GM23338 (cell line): ENCODE data around the gene TSPAN19. TPM values are rescaled to one million over a fixed set of nuclear protein-coding genes. Genes with fewer than 3 reads are reported as not detected.

Experiments
- ATAC-seq: fragments of 200-7000 bp; cut with Tn5 transposase; 3 replicates; pipeline ENCODE4 v1.9.1; 2020
- DNase-seq: peaks from one replicate; pipeline ENCODE4 v3.0.0-alpha.2; 2015; ENCODE audit warnings: low spot score
- H2AFZ ChIP-seq: fragments of 200-600 bp; sonication (generic); 2 replicates; pipeline ENCODE4 v1.8.0; 2016; ENCODE audit warnings: antibody characterized with exemption, mild to moderate bottlenecking, moderate library complexity
- H3F3A ChIP-seq: fragments of 200-600 bp; sonication (generic); replicated peaks from 2 replicates; pipeline ENCODE4 v1.8.0; 2017; ENCODE audit warnings: antibody characterized with exemption, mixed run types, low read depth
- H3K27ac ChIP-seq: fragments of 200-600 bp; sonication (generic); 2 replicates; pipeline ENCODE4 v1.6.1; 2016; ENCODE audit warnings: low read depth
- H3K27me3 ChIP-seq: fragments of 200-600 bp; sonication (generic); 2 replicates; pipeline ENCODE4 v1.8.0; 2016; ENCODE audit warnings: mild to moderate bottlenecking, mixed run types, moderate library complexity; ENCODE audit not compliant: insufficient read depth
- H3K36me3 ChIP-seq: fragments of 200-600 bp; sonication (generic); 2 replicates; pipeline ENCODE4 v1.8.0; 2016; ENCODE audit warnings: mild to moderate bottlenecking; ENCODE audit not compliant: insufficient read depth
- H3K4me1 ChIP-seq: fragments of 200-600 bp; sonication (generic); 2 replicates; pipeline ENCODE4 v1.8.0; 2016; ENCODE audit warnings: mild to moderate bottlenecking, moderate library complexity; ENCODE audit not compliant: insufficient read depth
- H3K4me2 ChIP-seq: fragments of 200-600 bp; sonication (generic); 2 replicates; pipeline ENCODE4 v1.7.1; 2017; ENCODE audit warnings: mixed run types
- H3K4me3 ChIP-seq: fragments of 200-600 bp; sonication (generic); 2 replicates; pipeline ENCODE4 v1.6.1; 2016; ENCODE audit warnings: mixed run types
- H3K79me2 ChIP-seq: fragments of 200-600 bp; sonication (generic); replicated peaks from 2 replicates; pipeline ENCODE4 v1.8.0; 2017; ENCODE audit warnings: mild to moderate bottlenecking; ENCODE audit not compliant: insufficient read depth
- H3K9me2 ChIP-seq: fragments of 200-600 bp; sonication (generic); 2 replicates; pipeline ENCODE4 v1.8.0; 2017; ENCODE audit not compliant: insufficient read depth
- H4K20me1 ChIP-seq: fragments of 200-600 bp; sonication (generic); replicated peaks from 2 replicates; pipeline ENCODE4 v1.8.0; 2017; ENCODE audit warnings: mild to moderate bottlenecking; ENCODE audit not compliant: insufficient read depth
- H3K27ac Mint-ChIP-seq: 2 replicates; pipeline ENCODE4 v1.8.0; 2020; ENCODE audit warnings: inconsistent platforms, mild to moderate bottlenecking, moderate library complexity, mixed read lengths
- H3K27me3 Mint-ChIP-seq: 3 replicates; pipeline ENCODE4 v1.8.0; 2022; ENCODE audit warnings: low read depth, mild to moderate bottlenecking, moderate library complexity, mixed read lengths, inconsistent platforms; ENCODE audit not compliant: insufficient read depth, poor library complexity
- H3K36me3 Mint-ChIP-seq: 3 replicates; pipeline ENCODE4 v1.8.0; 2021; ENCODE audit warnings: low read depth, mild to moderate bottlenecking, inconsistent platforms, moderate library complexity, mixed read lengths
- H3K4me1 Mint-ChIP-seq: 3 replicates; pipeline ENCODE4 v1.8.0; 2020; ENCODE audit warnings: mild to moderate bottlenecking, inconsistent platforms, mixed read lengths
- H3K4me3 Mint-ChIP-seq: 3 replicates; pipeline ENCODE4 v1.8.0; 2021; ENCODE audit warnings: moderate library complexity, mild to moderate bottlenecking, inconsistent platforms, mixed read lengths
- H3K9me3 Mint-ChIP-seq: 3 replicates; pipeline ENCODE4 v1.8.0; 2020; ENCODE audit warnings: moderate library complexity, mild to moderate bottlenecking, inconsistent platforms, mixed read lengths
- CREB1 ChIP-seq: fragments of 250-450 bp; sonication (Bioruptor Pico); IDR thresholded peaks from 2 replicates; pipeline ENCODE4 v1.5.0; 2020; ENCODE audit warnings: low read depth, mild to moderate bottlenecking, moderate library complexity
- EZH2 ChIP-seq: fragments of 200-600 bp; sonication (generic); IDR thresholded peaks from one replicate; pipeline ENCODE4 v1.8.0; 2017; ENCODE audit warnings: antibody characterized with exemption, mild to moderate bottlenecking, low read depth; ENCODE audit not compliant: unreplicated experiment
- EZH2phosphoT487 ChIP-seq: fragments of 200-600 bp; sonication (generic); IDR thresholded peaks from one replicate; pipeline ENCODE4 v1.8.1; 2018; ENCODE audit warnings: antibody characterized with exemption; ENCODE audit not compliant: unreplicated experiment
- JUNB ChIP-seq: IDR thresholded peaks from one replicate; pipeline ENCODE4 v1.6.1; 2016; ENCODE audit warnings: antibody characterized with exemption; ENCODE audit not compliant: unreplicated experiment
- STAT1 ChIP-seq: IDR thresholded peaks from one replicate; pipeline ENCODE4 v1.6.1; 2016; ENCODE audit warnings: antibody characterized with exemption; ENCODE audit not compliant: unreplicated experiment
- polyA plus RNA-seq: library from polyadenylated mRNA; unstranded; fragments of >200 nt; fragmentation: Nextera tagmentation; extraction: Ambion mirVana; gene quantifications from 2 replicates; pipeline ENCODE4 v1.2.1, GENCODE V29; 2016
- total RNA-seq: library from RNA; depleted of rRNA; stranded (reverse); fragments of >200 nt; shearing (Covaris generic); gene quantifications from 2 replicates; pipeline ENCODE4 v1.2.3, GENCODE V29; 2014
- TF ChIP-seq, protein P1 (sequence below): fragments of 250-450 bp; sonication (Bioruptor Pico); IDR thresholded peaks from 2 replicates; pipeline ENCODE4 v1.5.0; 2020; ENCODE audit warnings: mild to moderate bottlenecking, moderate library complexity
- TF ChIP-seq, protein P2 (sequence below): IDR thresholded peaks from one replicate; pipeline ENCODE4 v1.6.1; 2018; ENCODE audit warnings: antibody characterized with exemption; ENCODE audit not compliant: unreplicated experiment

TSPAN19 gene
- total and polyA plus RNA-seq, 2 experiments from 2014 or later = 0.44 to 0.80 TPM

- H3K9me3 Mint-ChIP-seq = no peaks in the 10 kb centered on the region
- H2AFZ ChIP-seq = no peak overlapping the region
Measured at GRCh38 chr12:85017618-85018017, 18.5 kb downstream of the TSPAN19 start.

More at GRCh38 chr12:85017618-85018017, 18.5 kb downstream of the TSPAN19 start:
- no peak overlapping the region for H3K4me3 ChIP-seq
- no peaks in the 10 kb centered on the region for H3K79me2 ChIP-seq
- no peak overlapping the region for H3K4me2 ChIP-seq
- no peak overlapping the region for H3K27ac Mint-ChIP-seq
- H3K36me3 ChIP-seq = no peaks in the 10 kb centered on the region
- no peaks in the 10 kb centered on the region for H3K27me3 Mint-ChIP-seq
- H3K9me2 ChIP-seq = no peaks in the 10 kb centered on the region
- peaks cover 5% of the 10 kb centered on the region; the same call in 2 of the 3 replicates for H3K4me1 Mint-ChIP-seq
- no peak overlapping the region for H3K4me3 Mint-ChIP-seq
- no peaks in the 10 kb centered on the region for H3F3A ChIP-seq
- DNase-seq (no peak), ATAC-seq (no peak)
- H3K36me3 Mint-ChIP-seq = no peaks in the 10 kb centered on the region
- no peaks in the 10 kb centered on the region for H4K20me1 ChIP-seq
- no peak overlapping the region for H3K27ac ChIP-seq
- H3K4me1 ChIP-seq = peaks cover 6% of the 10 kb centered on the region
- H3K27me3 ChIP-seq = no peaks in the 10 kb centered on the region
- TF ChIP-seq STAT1 = no peak
- TF ChIP-seq, protein P1, sequence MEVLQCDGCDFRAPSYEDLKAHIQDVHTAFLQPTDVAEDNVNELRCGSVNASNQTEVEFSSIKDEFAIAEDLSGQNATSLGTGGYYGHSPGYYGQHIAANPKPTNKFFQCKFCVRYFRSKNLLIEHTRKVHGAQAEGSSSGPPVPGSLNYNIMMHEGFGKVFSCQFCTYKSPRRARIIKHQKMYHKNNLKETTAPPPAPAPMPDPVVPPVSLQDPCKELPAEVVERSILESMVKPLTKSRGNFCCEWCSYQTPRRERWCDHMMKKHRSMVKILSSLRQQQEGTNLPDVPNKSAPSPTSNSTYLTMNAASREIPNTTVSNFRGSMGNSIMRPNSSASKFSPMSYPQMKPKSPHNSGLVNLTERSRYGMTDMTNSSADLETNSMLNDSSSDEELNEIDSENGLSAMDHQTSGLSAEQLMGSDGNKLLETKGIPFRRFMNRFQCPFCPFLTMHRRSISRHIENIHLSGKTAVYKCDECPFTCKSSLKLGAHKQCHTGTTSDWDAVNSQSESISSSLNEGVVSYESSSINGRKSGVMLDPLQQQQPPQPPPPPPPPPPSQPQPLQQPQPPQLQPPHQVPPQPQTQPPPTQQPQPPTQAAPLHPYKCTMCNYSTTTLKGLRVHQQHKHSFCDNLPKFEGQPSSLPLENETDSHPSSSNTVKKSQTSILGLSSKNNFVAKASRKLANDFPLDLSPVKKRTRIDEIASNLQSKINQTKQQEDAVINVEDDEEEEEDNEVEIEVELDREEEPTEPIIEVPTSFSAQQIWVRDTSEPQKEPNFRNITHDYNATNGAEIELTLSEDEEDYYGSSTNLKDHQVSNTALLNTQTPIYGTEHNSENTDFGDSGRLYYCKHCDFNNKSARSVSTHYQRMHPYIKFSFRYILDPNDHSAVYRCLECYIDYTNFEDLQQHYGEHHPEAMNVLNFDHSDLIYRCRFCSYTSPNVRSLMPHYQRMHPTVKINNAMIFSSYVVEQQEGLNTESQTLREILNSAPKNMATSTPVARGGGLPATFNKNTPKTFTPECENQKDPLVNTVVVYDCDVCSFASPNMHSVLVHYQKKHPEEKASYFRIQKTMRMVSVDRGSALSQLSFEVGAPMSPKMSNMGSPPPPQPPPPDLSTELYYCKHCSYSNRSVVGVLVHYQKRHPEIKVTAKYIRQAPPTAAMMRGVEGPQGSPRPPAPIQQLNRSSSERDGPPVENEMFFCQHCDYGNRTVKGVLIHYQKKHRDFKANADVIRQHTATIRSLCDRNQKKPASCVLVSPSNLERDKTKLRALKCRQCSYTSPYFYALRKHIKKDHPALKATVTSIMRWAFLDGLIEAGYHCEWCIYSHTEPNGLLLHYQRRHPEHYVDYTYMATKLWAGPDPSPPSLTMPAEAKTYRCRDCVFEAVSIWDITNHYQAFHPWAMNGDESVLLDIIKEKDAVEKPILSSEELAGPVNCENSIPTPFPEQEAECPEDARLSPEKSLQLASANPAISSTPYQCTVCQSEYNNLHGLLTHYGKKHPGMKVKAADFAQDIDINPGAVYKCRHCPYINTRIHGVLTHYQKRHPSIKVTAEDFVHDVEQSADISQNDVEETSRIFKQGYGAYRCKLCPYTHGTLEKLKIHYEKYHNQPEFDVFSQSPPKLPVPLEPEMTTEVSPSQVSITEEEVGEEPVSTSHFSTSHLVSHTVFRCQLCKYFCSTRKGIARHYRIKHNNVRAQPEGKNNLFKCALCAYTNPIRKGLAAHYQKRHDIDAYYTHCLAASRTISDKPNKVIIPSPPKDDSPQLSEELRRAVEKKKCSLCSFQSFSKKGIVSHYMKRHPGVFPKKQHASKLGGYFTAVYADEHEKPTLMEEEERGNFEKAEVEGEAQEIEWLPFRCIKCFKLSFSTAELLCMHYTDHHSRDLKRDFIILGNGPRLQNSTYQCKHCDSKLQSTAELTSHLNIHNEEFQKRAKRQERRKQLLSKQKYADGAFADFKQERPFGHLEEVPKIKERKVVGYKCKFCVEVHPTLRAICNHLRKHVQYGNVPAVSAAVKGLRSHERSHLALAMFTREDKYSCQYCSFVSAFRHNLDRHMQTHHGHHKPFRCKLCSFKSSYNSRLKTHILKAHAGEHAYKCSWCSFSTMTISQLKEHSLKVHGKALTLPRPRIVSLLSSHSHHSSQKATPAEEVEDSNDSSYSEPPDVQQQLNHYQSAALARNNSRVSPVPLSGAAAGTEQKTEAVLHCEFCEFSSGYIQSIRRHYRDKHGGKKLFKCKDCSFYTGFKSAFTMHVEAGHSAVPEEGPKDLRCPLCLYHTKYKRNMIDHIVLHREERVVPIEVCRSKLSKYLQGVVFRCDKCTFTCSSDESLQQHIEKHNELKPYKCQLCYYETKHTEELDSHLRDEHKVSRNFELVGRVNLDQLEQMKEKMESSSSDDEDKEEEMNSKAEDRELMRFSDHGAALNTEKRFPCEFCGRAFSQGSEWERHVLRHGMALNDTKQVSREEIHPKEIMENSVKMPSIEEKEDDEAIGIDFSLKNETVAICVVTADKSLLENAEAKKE (CRISPR knock-in tag) = no peak
- TF ChIP-seq, protein P2, sequence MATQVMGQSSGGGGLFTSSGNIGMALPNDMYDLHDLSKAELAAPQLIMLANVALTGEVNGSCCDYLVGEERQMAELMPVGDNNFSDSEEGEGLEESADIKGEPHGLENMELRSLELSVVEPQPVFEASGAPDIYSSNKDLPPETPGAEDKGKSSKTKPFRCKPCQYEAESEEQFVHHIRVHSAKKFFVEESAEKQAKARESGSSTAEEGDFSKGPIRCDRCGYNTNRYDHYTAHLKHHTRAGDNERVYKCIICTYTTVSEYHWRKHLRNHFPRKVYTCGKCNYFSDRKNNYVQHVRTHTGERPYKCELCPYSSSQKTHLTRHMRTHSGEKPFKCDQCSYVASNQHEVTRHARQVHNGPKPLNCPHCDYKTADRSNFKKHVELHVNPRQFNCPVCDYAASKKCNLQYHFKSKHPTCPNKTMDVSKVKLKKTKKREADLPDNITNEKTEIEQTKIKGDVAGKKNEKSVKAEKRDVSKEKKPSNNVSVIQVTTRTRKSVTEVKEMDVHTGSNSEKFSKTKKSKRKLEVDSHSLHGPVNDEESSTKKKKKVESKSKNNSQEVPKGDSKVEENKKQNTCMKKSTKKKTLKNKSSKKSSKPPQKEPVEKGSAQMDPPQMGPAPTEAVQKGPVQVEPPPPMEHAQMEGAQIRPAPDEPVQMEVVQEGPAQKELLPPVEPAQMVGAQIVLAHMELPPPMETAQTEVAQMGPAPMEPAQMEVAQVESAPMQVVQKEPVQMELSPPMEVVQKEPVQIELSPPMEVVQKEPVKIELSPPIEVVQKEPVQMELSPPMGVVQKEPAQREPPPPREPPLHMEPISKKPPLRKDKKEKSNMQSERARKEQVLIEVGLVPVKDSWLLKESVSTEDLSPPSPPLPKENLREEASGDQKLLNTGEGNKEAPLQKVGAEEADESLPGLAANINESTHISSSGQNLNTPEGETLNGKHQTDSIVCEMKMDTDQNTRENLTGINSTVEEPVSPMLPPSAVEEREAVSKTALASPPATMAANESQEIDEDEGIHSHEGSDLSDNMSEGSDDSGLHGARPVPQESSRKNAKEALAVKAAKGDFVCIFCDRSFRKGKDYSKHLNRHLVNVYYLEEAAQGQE = no peak
- no peak for TF ChIP-seq EZH2
- no peak for TF ChIP-seq EZH2phosphoT487
- TF ChIP-seq CREB1 (CRISPR knock-in tag) = no peak
- no peak for TF ChIP-seq JUNB
